ENCODE measurements around the gene ERLEC1. TPM values are rescaled to one million over a fixed set of nuclear protein-coding genes. Genes with fewer than 3 reads are reported as not detected.

The ERLEC1 gene
- total RNA-seq, 1 experiment from 2014 or later: 35.7 TPM

DNA sequence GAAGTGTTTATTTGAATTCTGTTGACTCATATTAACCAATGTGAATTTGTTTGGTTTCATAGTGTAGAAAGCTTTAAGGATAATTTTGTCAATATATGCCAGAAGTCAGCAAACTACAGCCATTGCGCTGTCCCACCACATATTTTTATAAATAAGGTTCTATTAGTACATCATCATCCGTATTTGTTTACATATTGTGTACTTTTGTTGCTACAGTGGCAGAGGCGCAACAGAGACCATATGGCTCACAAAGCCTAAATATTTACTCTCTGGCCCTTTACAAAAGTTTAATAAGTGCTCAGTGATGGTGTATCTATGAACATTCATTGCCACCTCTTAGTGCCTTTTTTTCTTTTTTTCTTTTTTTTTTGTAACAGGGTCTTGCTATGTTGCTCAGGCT is 6.4 kb downstream of the ERLEC1 start:
- Histone ChIP-seq H3K4me1 (replicated peaks; ENCODE audit: insufficient read depth) (peaks cover 7% of the 10 kb centered on the region), H3K27ac (no peak overlapping the region), H3K79me2 (ENCODE audit: low read depth) (peaks cover 54% of the 10 kb centered on the region), H3K27me3 (ENCODE audit: insufficient read depth, low read depth) (no peaks in the 10 kb centered on the region), H2AFZ (no peak overlapping the region), H3F3A (ENCODE audit: insufficient read depth, low read depth) (peaks cover 11% of the 10 kb centered on the region; the same call in 1 of the 2 replicates), H3K4me2 (no peak overlapping the region), H3K4me3 (no peak overlapping the region), H3K9me2 (ENCODE audit: insufficient read depth) (no peaks in the 10 kb centered on the region), H3K36me3 (ENCODE audit: low read depth) (peaks cover 26% of the 10 kb centered on the region), H3K9me3 (ENCODE audit: insufficient read depth, low read depth) (no peaks in the 10 kb centered on the region), H4K20me1 (ENCODE audit: insufficient read depth) (peaks cover 13% of the 10 kb centered on the region)
- TF ChIP-seq, protein P1, sequence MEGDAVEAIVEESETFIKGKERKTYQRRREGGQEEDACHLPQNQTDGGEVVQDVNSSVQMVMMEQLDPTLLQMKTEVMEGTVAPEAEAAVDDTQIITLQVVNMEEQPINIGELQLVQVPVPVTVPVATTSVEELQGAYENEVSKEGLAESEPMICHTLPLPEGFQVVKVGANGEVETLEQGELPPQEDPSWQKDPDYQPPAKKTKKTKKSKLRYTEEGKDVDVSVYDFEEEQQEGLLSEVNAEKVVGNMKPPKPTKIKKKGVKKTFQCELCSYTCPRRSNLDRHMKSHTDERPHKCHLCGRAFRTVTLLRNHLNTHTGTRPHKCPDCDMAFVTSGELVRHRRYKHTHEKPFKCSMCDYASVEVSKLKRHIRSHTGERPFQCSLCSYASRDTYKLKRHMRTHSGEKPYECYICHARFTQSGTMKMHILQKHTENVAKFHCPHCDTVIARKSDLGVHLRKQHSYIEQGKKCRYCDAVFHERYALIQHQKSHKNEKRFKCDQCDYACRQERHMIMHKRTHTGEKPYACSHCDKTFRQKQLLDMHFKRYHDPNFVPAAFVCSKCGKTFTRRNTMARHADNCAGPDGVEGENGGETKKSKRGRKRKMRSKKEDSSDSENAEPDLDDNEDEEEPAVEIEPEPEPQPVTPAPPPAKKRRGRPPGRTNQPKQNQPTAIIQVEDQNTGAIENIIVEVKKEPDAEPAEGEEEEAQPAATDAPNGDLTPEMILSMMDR (conservative IDR thresholded peaks at IDR 0.05): no peak
- no peak for TF ChIP-seq EZH2 (IDR thresholded peaks at IDR 0.05; ENCODE audit: low read depth)
- intact Hi-C loops (cut with micrococcal nuclease; ENCODE audit: unreplicated experiment): no loop called here
- no peak for DNase-seq
- ChIA-PET POLR2A (ENCODE audit: unreplicated experiment) (no interaction called here), CTCF (no interaction called here)
- no TSS peak for BruUV-seq (replicated peaks)

DNA sequence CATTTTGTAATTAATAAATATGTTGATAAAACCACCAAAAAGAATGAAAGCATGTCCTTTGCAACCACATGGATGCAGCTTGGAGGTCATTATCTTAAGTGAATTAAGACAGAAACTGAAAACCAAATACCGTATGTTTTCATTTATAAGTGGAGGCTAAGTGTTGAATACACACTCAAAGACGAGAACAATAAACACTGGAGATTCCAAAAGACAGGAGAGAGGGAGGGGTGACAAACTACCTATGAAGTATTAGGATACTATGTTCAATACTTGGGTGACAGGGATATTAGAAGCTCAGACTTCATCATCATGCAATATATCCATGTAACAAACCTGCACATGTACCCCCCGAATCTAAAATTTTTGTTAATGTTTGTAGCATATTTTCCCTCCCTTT is 7.0 kb downstream of the ERLEC1 start:
- Histone ChIP-seq H3K27ac (no peak overlapping the region), H3K79me2 (ENCODE audit: low read depth) (peaks cover 48% of the 10 kb centered on the region), H3K9me3 (ENCODE audit: insufficient read depth, low read depth) (no peaks in the 10 kb centered on the region), H3K27me3 (ENCODE audit: insufficient read depth, low read depth) (no peaks in the 10 kb centered on the region), H3K4me2 (no peak overlapping the region), H4K20me1 (ENCODE audit: insufficient read depth) (peaks cover 9% of the 10 kb centered on the region), H3K4me3 (no peak overlapping the region), H3K9me2 (ENCODE audit: insufficient read depth) (no peaks in the 10 kb centered on the region), H3F3A (ENCODE audit: insufficient read depth, low read depth) (peaks cover 11% of the 10 kb centered on the region; the same call in 1 of the 2 replicates), H2AFZ (no peak overlapping the region), H3K36me3 (ENCODE audit: low read depth) (peaks cover 30% of the 10 kb centered on the region), H3K4me1 (replicated peaks; ENCODE audit: insufficient read depth) (peaks cover 2% of the 10 kb centered on the region)
- intact Hi-C loops (cut with micrococcal nuclease; ENCODE audit: unreplicated experiment): no loop called here
- POLR2A ChIA-PET (ENCODE audit: unreplicated experiment): no interaction called here
- no peak for TF ChIP-seq EZH2 (IDR thresholded peaks at IDR 0.05; ENCODE audit: low read depth)
- TF ChIP-seq, protein P1 (conservative IDR thresholded peaks at IDR 0.05): no peak
- DNase-seq: no peak
- CTCF ChIA-PET: no interaction called here
- BruUV-seq (replicated peaks): no TSS peak

DNA sequence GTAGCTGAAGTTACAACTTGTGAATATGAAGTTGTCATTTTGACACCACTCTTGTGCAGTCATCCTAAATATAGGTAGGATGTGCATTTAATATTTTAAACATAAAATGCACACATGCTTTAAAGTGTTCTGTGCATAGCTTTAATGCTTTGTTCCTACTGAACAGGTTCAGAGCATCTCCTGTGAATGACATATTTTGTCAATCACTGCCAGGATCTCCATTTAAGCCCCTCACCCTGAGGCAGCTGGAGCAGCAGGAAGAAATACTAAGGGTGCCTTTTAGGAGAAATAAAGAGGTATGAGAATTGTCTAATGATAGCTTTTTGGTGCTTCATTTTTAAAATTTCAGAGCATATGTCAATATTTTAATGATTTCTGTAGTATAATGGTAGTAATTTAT is 14.7 kb downstream of the ERLEC1 start:
- BruUV-seq (replicated peaks): no TSS peak
- Histone ChIP-seq H3K9me2 (ENCODE audit: insufficient read depth) (no peaks in the 10 kb centered on the region), H3K9me3 (ENCODE audit: insufficient read depth, low read depth) (no peaks in the 10 kb centered on the region), H2AFZ (no peak overlapping the region), H4K20me1 (ENCODE audit: insufficient read depth) (0 out of 2 replicates have a peak, but pooled peaks cover 5% of the 10 kb centered on the region), H3K27me3 (ENCODE audit: insufficient read depth, low read depth) (no peaks in the 10 kb centered on the region), H3K27ac (no peak overlapping the region), H3F3A (ENCODE audit: insufficient read depth, low read depth) (no peaks in the 10 kb centered on the region), H3K36me3 (ENCODE audit: low read depth) (peaks cover 59% of the 10 kb centered on the region), H3K79me2 (ENCODE audit: low read depth) (no peaks in the 10 kb centered on the region), H3K4me2 (no peak overlapping the region), H3K4me3 (no peak overlapping the region), H3K4me1 (replicated peaks; ENCODE audit: insufficient read depth) (no peaks in the 10 kb centered on the region)
- POLR2A ChIA-PET (ENCODE audit: unreplicated experiment): no interaction called here
- intact Hi-C loops (cut with micrococcal nuclease; ENCODE audit: unreplicated experiment): no loop called here
- TF ChIP-seq, protein P1 (conservative IDR thresholded peaks at IDR 0.05): no peak
- TF ChIP-seq EZH2 (IDR thresholded peaks at IDR 0.05; ENCODE audit: low read depth): no peak
- CTCF ChIA-PET: no interaction called here
- DNase-seq: no peak

Data from PC-9 (cell line).